Measurements from ENCODE around the gene SBNO1. TPM values are rescaled to one million over a fixed set of nuclear protein-coding genes. Genes with fewer than 3 reads are reported as not detected.

The SBNO1 gene
- total and polyA plus RNA-seq, 2 donors (not counting 3 experiments of a cell fraction or from before 2014, with no cell fraction given): 4.8 to 34.2 TPM

- H3K36me3 ChIP-seq (ENCODE audit: control insufficient read depth in 2 of 2, extremely low read depth in 1 of 2, insufficient read depth in 2 of 2, low read length in 2 of 2): peaks cover 7 to 23% of the 10 kb centered on the region in 2 experiments
- H3K9me3 ChIP-seq (replicated peaks; ENCODE audit: control insufficient read depth, insufficient read depth, low read length): no peaks in the 10 kb centered on the region
- BruUV-seq (replicated peaks): no TSS peak
- POLR2A ChIA-PET: no interaction called here
- no peaks in the 10 kb centered on the region for H4K20me1 ChIP-seq (replicated peaks; ENCODE audit: control insufficient read depth, extremely low read depth, insufficient read depth, low read length)
- H3K27ac ChIP-seq (ENCODE audit: insufficient read depth, low read depth, low read length): no peak overlapping the region
- FAIRE-seq: no peak
- TF ChIP-seq MAX (IDR thresholded peaks at IDR 0.05; ENCODE audit: insufficient read depth, insufficient read length): no peak
- no peak for TF ChIP-seq EZH2 (IDR thresholded peaks at IDR 0.05; ENCODE audit: borderline replicate concordance, low read depth, low read length, severe bottlenecking)
- TF ChIP-seq FOS (IDR thresholded peaks at IDR 0.05; ENCODE audit: borderline replicate concordance, insufficient read depth, low read length): no peak
- no peak for TF ChIP-seq POLR2A (IDR thresholded peaks at IDR 0.05; ENCODE audit: low read depth, low read length)
- TF ChIP-seq MYC (IDR thresholded peaks at IDR 0.05; ENCODE audit: low read depth, low read length): no peak
- no peak for TF ChIP-seq JUN (IDR thresholded peaks at IDR 0.05; ENCODE audit: borderline replicate concordance, insufficient read depth, insufficient read length, low read depth)
- no peak for TF ChIP-seq POLR2AphosphoS5 (IDR thresholded peaks at IDR 0.05; ENCODE audit: insufficient read depth, low read depth, low read length)
- no peak for TF ChIP-seq GATA2 (IDR thresholded peaks at IDR 0.05; ENCODE audit: insufficient read depth, insufficient read length, low read depth, low read length)
- no peak overlapping the region for H3K4me2 ChIP-seq (ENCODE audit: insufficient read depth, low read length)
- intact Hi-C loops (cut with micrococcal nuclease) (no loop called here), dilution Hi-C loops (cut with MboI; ENCODE audit: extremely low pct_ligation_motif_present, low sequenced_read_pairs) (loop anchor here (25.0 kb wide), 1 partner anchor 319 kb away; the partner anchor contains the start of gene DDX55)
- no peaks in the 10 kb centered on the region for H3K27me3 ChIP-seq (ENCODE audit: control insufficient read depth in 2 of 2, insufficient read depth in 2 of 2, low read length in 2 of 2)
- H3K79me2 ChIP-seq (ENCODE audit: control insufficient read depth, insufficient read depth, low read length): no peaks in the 10 kb centered on the region
- no peak overlapping the region for H2AFZ ChIP-seq (ENCODE audit: low read depth, low read length)
- CTCF ChIA-PET: no interaction called here
- H3K9ac ChIP-seq (replicated peaks; ENCODE audit: extremely low read depth, insufficient read depth, low read length): no peak overlapping the region
- no peaks in the 10 kb centered on the region for H3K4me1 ChIP-seq (ENCODE audit: control insufficient read depth, extremely low read depth, insufficient read depth, low read length)
- no peak for DNase-seq (ENCODE audit: low read depth, low spot score)
- no peak overlapping the region for H3K4me3 ChIP-seq (replicated peaks in 1 of 3; ENCODE audit: insufficient read depth in 1 of 3, low read depth in 1 of 3, low read length in 3 of 3)
- no peaks in the 10 kb centered on the region for H3K9me1 ChIP-seq (replicated peaks; ENCODE audit: control insufficient read depth, extremely low read depth, insufficient read depth, low read length)
Observed at GRCh38 chr12:123293178-123293760, 71.4 kb downstream of the SBNO1 start.
